H1 (cell line): ENCODE measurements around the gene RNF224.
A peak's percentile ranks its signal among the peaks of the same experiment; 100 is the strongest.

Experiments
- KDM1A ChIP-seq: fragments of 200-600, 300-600 bp; sonication (generic); IDR thresholded peaks from 2 replicates; pipeline ENCODE4 v1.7.1; 2016; ENCODE audit warnings: mild to moderate bottlenecking, low read length, borderline replicate concordance
- POLR2AphosphoS5 ChIP-seq: IDR thresholded peaks from 2 replicates; pipeline ENCODE4 v1.6.1; 2011; ENCODE audit warnings: low read depth, low read length
- POU5F1 ChIP-seq: IDR thresholded peaks from 2 replicates; pipeline ENCODE4 v1.6.1; 2011; ENCODE audit warnings: low read depth, mild to moderate bottlenecking, low read length, moderate library complexity
- TF ChIP-seq, protein P1 (sequence below), 3 experiments: IDR thresholded peaks; 1 replicate in 2 of 3; 2 replicates in 1 of 3; pipeline versions ENCODE4 v1.5.1 to v1.6.1; 2011; ENCODE audit warnings: low read length in 3 of 3, mild to moderate bottlenecking in 3 of 3, inconsistent platforms in 2 of 3, low read depth in 1 of 3, moderate library complexity in 1 of 3; ENCODE audit not compliant: insufficient read depth in 1 of 3; ENCODE audit errors: control extremely low read depth in 1 of 3

DNA sequence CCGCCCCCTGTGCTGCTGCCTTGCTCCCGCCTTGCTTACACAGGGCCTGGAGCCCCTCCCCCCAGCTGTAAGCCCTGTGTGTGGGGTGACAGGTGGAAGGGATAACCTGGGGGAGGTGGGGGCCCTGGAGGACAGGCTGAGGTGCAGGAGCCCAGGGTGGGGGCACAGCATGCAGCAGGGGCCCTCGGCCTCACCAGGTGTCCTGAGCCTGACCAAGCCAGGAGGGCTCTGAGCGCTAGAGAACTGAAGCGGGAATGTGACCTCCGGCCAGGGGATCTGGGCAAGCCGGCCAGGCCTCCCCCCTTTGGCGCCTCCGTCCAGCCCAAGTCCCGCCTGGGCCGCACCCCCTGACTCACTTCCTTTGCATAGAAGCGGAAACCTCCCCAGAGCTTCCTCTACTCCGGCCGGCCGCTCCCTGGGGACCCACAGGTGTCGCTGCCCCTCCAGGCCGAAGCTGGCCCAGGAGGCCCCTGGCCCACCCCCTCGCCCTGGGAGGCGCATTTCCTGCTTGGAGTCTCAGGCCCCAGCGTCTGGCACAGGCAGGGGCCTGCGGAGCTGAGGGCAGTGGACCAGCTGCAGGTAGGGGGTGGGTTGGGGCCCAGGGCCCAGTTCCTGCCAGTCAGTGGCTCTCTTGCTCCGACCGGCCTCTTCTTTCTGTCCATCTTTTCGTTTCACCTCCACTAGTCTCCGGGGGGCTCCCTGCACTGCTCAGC, 50.2 kb downstream of the RNF224 start, which contains the start of gene TOR4A:
- TF ChIP-seq, protein P1, sequence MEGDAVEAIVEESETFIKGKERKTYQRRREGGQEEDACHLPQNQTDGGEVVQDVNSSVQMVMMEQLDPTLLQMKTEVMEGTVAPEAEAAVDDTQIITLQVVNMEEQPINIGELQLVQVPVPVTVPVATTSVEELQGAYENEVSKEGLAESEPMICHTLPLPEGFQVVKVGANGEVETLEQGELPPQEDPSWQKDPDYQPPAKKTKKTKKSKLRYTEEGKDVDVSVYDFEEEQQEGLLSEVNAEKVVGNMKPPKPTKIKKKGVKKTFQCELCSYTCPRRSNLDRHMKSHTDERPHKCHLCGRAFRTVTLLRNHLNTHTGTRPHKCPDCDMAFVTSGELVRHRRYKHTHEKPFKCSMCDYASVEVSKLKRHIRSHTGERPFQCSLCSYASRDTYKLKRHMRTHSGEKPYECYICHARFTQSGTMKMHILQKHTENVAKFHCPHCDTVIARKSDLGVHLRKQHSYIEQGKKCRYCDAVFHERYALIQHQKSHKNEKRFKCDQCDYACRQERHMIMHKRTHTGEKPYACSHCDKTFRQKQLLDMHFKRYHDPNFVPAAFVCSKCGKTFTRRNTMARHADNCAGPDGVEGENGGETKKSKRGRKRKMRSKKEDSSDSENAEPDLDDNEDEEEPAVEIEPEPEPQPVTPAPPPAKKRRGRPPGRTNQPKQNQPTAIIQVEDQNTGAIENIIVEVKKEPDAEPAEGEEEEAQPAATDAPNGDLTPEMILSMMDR (IDR thresholded peaks at IDR 0.05; ENCODE audit: control extremely low read depth in 1 of 3, insufficient read depth in 1 of 3, low read depth in 1 of 3, low read length in 3 of 3) = peak in 1 of 3 experiments; percentile 21; a peak in 1 of 4 replicates
- TF ChIP-seq KDM1A (peak; percentile 23; the same call in 1 of the 2 replicates), POU5F1 (no peak), POLR2AphosphoS5 (no peak; the same call in 1 of the 2 replicates)
